GM21619 (cell line): ENCODE data around the gene SEPTIN11.
"Not testable (repeated sequence)": the region's sequence is repeated elsewhere in the genome, so short reads cannot be mapped to it uniquely, and the experiment has no call there.

Experiments used
- ATAC-seq: cut with Tn5 transposase; IDR thresholded peaks from one replicate; pipeline ENCODE4 v1.9.1; 2021; ENCODE audit not compliant: unreplicated experiment

Gene SEPTIN11

DNA sequence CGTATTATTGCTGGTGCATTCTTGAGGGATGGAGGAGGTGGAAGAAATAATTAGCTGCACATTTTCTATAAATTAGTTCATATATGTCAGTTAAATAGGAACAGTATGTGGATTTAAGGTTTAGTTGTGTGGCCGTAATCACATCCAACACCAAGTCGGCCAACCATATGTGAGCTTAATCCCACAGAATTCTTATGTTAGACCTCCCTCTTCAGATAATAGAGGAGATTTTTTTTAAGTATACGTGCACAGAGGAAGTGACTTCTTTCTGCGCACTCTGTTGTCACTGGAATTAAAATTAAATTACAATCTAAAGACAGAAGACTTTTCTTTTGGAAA lies 2.1 kb downstream of the SEPTIN11 start:
- ATAC-seq: no peak

DNA sequence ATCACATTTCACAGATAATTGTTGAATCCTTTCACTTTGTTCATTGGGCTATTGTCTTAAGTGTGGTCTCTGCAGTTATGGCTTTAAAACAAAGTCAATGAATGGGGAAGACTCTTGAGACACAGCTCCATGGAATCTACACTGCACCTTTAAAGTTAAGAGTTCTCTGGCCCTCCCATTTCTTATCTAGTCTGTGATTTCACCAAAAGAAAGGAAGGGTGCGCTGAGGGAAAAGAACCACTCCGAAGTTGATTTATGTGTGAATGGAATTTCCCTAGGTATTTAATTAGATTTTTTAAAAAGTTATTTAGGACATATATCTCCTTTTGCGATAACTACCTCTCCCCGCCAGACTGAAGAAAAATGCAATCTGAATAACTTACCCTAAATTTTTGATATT lies 2.5 kb downstream of the SEPTIN11 start:
- no peak for ATAC-seq

DNA sequence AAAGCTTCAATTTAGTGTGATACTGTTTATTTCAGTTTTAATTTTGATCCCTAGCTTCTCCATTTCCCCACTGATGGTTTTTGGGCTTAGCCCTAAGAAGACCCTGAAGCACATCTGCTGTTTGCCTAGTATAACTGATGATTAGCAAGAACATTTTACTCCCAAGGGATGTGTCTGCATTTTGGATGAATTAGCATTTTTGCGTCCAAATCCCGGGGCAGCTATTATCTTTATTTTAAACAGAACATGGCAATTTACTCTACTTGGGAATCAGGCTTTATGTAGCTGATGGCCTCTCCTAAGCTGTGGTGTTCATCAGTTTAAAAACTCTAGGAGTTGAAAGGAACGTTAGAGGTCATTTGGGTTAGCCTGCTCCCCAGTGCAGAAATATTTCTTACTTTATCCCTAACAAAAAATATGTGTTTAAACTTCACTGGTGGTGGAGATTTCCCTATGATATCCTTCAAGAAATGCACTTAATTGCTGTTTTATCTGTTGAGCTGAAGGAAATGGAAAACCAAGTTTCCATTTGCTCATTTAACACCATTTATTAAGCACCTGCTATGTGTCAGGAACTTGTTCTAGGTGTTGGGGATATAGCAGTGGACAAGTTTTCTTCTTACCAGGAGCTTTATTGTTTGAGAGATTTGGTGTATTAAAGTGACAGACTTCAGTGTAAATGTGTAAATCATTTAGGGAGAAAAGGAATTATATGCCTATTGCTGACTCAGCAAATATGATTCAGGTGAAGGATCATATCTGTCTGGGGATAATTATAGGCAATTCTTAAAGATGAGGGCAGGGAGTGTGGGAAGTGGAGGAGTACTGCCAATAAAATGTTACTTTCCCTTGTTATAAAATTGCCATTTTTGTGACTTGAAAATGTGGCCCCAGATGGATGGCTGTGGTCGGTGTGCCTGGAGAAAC lies 3.4 kb downstream of the SEPTIN11 start:
- ATAC-seq: no peak

DNA sequence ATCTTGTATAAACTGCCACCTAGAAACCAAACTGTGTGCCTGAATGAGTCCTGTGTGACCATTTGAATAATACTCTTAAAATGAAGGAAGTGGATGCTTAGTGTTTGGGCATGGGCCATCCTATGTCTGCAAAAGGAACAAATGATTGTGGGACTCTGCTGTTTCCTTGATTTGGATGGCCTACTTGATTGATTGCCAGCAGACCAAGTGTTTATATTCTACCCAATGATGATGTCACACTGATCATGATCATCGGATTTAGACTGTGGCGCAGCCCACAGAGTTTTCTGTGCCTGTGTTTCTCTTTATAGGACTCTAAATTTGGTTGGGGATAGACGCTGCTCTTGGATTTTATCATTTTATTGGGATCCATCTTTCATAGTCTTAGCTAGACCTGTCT lies 4.4 kb downstream of the SEPTIN11 start:
- ATAC-seq: no peak

GRCh38 chr4:76954489-76954888 lies 4.9 kb downstream of the SEPTIN11 start:
- no peak for ATAC-seq

GRCh38 chr4:76955182-76955581 lies 5.6 kb downstream of the SEPTIN11 start:
- ATAC-seq: no peak

DNA sequence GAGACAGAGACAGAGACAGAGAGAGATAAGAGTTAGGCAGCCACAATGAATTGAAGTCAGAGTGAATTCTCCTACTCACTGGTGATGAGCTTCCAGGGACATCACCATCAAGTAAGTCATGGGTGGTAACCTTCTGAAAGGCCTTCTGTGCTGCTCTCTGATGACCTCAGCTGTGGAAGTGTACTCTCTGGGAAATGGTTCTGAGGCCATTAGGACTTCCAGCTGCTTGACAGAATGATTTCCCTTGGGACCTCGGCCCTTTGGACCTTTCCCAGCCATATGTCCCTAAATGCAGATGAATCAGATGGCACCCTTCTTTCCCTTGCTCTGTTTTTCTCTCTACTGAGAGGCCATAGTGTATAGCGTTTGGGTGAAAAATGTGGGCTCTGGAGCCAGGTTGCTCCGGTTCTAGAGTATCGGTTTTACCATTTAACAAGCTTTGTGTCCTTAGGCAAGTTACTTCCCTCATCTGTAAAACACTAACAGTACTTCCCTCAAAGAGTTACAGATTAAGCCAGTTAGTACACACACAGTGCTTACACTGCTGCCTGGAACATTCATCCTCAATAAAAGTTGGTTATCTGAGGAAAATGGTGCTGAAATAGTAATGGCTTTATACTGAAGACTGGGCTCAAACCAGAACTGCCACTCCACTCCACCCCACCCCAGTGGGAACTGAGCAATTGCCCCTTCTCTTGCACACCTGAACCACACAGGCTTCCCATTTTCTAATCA lies 7.6 kb downstream of the SEPTIN11 start:
- ATAC-seq: no peak

DNA sequence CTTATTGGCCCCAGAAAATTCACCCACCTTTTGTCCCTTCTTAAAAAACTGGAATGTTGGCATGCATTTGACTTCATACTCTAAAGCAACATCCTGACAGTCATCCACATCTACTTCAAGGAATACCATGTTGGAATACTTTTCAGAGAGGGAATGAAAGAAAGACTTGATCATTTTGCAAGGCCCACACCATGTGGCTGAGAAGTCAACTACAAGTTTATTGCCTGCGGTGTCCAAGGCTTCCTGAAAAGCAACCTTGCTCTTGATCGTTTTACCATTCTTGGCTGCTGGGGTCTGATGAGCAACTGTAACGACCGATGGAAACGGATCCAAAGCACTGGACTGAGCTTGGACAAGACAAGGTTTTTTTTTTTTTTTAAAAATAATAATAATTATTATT lies 9.3 kb downstream of the SEPTIN11 start:
- ATAC-seq: no peak

DNA sequence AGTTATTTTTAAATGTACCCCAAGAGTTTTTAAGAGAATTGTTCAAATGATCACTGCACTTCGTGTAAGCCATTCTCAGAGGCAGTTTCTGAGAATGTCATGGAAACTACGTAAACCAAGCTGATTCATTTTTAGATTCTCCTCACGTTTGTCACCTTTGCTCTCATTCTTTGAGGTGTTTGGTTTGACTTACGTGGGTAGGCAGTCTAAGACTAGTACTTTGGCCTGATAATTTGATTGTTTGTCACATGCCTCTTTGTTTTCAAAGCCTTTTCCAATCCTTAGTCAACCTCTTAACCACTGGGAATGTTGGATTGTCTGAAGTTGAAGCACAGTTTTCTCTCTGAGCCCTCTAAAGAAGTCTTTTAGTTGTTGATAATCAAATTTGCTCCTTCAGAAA lies 10.5 kb downstream of the SEPTIN11 start:
- peak; percentile 81 for ATAC-seq

DNA sequence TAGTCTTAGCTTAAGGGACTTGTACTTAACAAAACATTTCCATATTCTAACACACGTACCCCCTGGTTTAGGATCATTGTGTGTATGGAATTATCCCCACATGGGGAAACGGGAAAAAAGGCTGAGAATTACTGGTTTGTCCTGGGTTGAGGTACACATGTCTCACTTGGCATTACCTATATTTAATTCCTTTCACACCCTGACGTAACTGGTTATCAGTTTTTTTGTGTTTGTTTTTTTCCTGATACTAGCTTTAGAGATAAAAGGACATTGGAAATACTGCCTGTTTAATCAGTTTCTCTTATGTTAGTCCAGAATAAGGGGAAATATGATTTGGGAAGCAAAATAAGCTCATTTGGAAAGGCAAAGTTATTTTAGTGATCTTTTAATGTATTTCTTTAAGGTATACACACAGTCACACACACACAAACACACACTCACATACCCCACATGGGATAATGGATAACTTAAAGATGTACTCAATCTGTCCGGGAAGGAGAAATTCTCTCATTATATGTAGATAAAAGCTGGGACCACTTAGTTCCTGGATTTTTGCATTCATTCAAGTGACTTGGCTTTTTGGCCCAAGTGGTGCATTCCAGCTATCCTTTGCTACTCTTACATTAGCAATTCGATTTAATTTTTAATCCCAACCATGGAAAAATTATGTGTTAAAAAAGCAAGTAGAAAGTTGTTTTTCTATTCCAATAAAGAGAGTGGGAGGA lies 13.0 kb downstream of the SEPTIN11 start:
- no peak for ATAC-seq

DNA sequence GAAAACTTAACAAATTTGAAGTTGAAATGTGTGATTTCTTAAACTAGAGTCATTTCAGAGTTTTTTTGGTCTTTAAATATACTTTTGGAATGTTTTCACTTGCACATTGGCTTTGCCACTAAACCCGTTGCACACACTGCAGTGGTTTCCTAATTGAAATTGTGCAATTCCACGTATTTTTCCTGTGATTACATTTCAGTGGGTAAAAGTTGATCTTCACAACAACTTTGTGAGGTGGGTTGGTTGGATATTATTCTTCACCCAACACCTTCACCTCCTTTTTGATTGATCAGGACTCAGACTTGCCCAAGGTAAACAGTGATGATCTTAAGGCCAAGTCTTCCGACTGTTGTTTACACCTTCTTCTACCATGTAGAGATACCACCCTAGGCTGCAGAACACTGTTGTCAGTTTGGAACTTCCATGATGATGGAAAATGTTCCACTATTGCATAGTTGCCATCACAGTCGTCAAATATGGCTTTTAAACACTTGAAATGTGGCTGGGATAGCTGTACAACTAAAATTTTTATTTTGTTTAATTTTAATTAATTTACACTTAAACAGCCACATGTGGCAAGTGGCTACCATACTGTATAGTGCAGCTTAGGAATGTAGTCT lies 13.7 kb downstream of the SEPTIN11 start:
- ATAC-seq: no peak

DNA sequence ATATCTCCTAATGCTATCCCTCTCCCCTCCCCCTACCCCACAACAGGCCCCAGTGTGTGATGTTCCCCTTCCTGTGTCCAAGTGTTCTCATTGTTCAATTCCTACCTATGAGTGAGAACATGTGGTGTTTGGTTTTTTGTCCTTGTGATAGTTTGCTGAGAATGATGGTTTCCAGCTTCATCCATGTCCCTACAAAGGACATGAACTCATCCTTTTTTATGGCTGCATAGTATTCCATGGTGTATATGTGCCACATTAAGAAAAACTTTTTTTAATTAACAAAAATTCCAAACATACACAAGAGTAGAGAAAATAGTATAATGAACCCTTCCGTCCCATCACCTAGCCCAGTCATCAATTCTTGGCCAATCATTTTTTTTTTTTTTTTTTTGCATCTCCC lies 14.4 kb downstream of the SEPTIN11 start:
- not testable (repeated sequence) for ATAC-seq

- ATAC-seq: no peak
Measured at GRCh38 chr4:76964769-76965168, 15.2 kb downstream of the SEPTIN11 start.

GRCh38 chr4:76965866-76966579 lies 16.5 kb downstream of the SEPTIN11 start:
- ATAC-seq: no peak

DNA sequence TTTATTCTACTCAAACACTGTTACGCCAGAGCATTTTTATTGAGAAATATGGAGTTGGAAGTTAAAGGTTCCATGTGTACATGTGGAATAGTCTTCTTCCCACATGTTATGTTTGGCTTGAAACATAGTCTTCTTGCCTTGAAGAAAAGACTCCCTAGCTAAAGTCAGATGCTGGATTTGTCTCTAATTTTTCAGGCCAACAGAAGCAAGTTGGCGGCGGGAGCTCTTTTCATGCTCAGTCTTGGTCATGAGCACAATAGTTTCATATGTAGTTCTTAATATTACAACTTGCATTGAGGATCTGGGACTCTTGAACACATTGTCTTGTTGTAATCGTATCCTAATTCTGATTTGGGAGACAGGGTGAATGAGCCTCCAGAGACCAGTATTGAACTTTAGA lies 19.4 kb downstream of the SEPTIN11 start:
- ATAC-seq: no peak

GRCh38 chr4:76969495-76969894 lies 19.9 kb downstream of the SEPTIN11 start:
- ATAC-seq: no peak

DNA sequence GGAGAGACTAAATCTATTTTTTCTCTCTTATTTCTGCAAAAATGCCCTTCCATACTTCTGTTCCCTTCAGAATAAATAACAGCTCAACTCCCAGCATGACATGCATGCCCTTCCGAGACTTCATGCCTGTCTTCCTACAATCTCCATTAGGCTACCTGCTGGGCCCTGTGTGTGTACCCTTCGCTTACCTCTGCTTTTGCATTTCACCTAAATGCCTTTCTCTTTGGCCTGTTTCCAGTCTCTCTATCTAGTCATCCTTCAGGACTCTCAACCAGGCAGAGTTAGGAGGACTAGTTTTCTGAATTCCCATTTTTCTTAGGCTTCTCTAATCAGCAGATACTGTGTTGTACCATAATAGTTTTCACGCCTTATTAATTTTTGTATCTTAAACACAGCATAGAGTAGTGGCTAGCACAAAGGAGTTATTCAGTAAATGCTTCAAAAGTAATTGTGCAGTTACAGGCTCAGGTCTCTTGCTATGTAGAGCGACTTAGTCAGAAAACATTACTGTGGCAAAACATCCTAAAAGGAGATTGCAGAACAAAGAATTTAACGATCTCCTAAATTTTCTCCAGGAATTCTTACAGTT lies 20.5 kb downstream of the SEPTIN11 start:
- ATAC-seq: no peak

GRCh38 chr4:76972306-76972705 lies 22.8 kb downstream of the SEPTIN11 start:
- ATAC-seq: no peak

GRCh38 chr4:76974150-76974549 lies 24.6 kb downstream of the SEPTIN11 start:
- no peak for ATAC-seq

DNA sequence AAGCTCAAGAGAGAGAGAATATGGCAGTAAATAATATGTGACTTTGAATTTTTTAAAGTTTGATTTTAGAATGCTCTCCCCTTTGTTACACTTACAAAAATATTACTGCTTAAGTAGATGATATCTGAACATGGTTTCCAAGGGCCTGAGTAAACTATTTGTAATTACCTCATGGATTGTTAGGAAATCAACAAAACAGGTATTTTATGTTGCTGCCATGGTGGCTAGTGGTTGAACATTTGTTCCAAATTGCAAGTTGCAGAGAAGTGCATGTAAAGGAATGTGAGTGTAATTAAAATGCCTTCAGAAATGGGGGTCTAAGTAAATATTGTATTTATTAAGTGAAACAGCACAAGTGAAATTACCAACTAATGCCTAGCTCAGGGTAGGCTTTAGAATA lies 27.6 kb downstream of the SEPTIN11 start:
- no peak for ATAC-seq
